GM18909 (cell line): ENCODE results near the gene SCAMP1.
"Not testable (repeated sequence)": the region's sequence is repeated elsewhere in the genome, so short reads cannot be mapped to it uniquely, and the experiment has no call there.

Source experiments
- ATAC-seq: cut with Tn5 transposase; IDR thresholded peaks from one replicate; pipeline ENCODE4 v1.9.1; 2021; ENCODE audit warnings: mild to moderate bottlenecking; ENCODE audit not compliant: unreplicated experiment, poor library complexity

The SCAMP1 gene

GRCh38 chr5:78360924-78361630 is 660 bp downstream of the SCAMP1 start:
- peak; percentile 38 for ATAC-seq

GRCh38 chr5:78361631-78361993 is 1.2 kb downstream of the SCAMP1 start:
- no peak for ATAC-seq

GRCh38 chr5:78362220-78362619 is 1.8 kb downstream of the SCAMP1 start:
- no peak for ATAC-seq

GRCh38 chr5:78364005-78364404 is 3.6 kb downstream of the SCAMP1 start:
- ATAC-seq, result no peak

- no peak for ATAC-seq
Measured at GRCh38 chr5:78367318-78367991, 7.0 kb downstream of the SCAMP1 start.

GRCh38 chr5:78369680-78370079 is 9.3 kb downstream of the SCAMP1 start:
- no peak for ATAC-seq

GRCh38 chr5:78373231-78373630 is 12.8 kb downstream of the SCAMP1 start:
- ATAC-seq, result no peak

- ATAC-seq, result no peak
Measured at GRCh38 chr5:78376315-78376714, 15.9 kb downstream of the SCAMP1 start.

- no peak for ATAC-seq
Measured at GRCh38 chr5:78377056-78377717, 16.8 kb downstream of the SCAMP1 start.

GRCh38 chr5:78377718-78378105 is 17.3 kb downstream of the SCAMP1 start:
- ATAC-seq, result no peak

- ATAC-seq, result no peak
Measured at GRCh38 chr5:78387468-78388153, 27.2 kb downstream of the SCAMP1 start.

- not testable (repeated sequence) for ATAC-seq
Measured at GRCh38 chr5:78391357-78391756, 30.9 kb downstream of the SCAMP1 start.

GRCh38 chr5:78397831-78398230 is 37.4 kb downstream of the SCAMP1 start:
- no peak for ATAC-seq

GRCh38 chr5:78399116-78399515 is 38.7 kb downstream of the SCAMP1 start:
- ATAC-seq, result no peak

- no peak for ATAC-seq
Measured at GRCh38 chr5:78404682-78405293, 44.4 kb downstream of the SCAMP1 start.

- ATAC-seq, result no peak
Measured at GRCh38 chr5:78405829-78406750, 45.7 kb downstream of the SCAMP1 start.

GRCh38 chr5:78407458-78407857 is 47.0 kb downstream of the SCAMP1 start:
- no peak for ATAC-seq

- ATAC-seq, result no peak
Measured at GRCh38 chr5:78411586-78411985, 51.2 kb downstream of the SCAMP1 start.

- ATAC-seq, result no peak
Measured at GRCh38 chr5:78416677-78417425, 56.4 kb downstream of the SCAMP1 start.
